ENCODE results near the gene UBE3D.
"Not testable (repeated sequence)": the region's sequence is repeated elsewhere in the genome, so short reads cannot be mapped to it uniquely, and the experiment has no call there.

Gene UBE3D

GRCh38 chr6:83051377-83052172, 14.1 kb downstream of the UBE3D start:
- DNase-seq = no peak

GRCh38 chr6:83047065-83047754, 18.4 kb downstream of the UBE3D start:
- no peak for DNase-seq

GRCh38 chr6:83044091-83044768, 21.4 kb downstream of the UBE3D start:
- DNase-seq = no peak

GRCh38 chr6:83042467-83043053, 23.1 kb downstream of the UBE3D start:
- no peak for DNase-seq

- no peak for DNase-seq
Measured at GRCh38 chr6:83038246-83038645, 27.4 kb downstream of the UBE3D start.

GRCh38 chr6:83031689-83032088, 34.0 kb downstream of the UBE3D start:
- DNase-seq = no peak

- DNase-seq = no peak
Measured at GRCh38 chr6:83019741-83020140, 45.9 kb downstream of the UBE3D start.

GRCh38 chr6:83011131-83011530, 54.5 kb downstream of the UBE3D start:
- DNase-seq = not testable (repeated sequence)

GRCh38 chr6:83008626-83009025, 57.0 kb downstream of the UBE3D start:
- DNase-seq = no peak

GRCh38 chr6:83006270-83006905, 59.3 kb downstream of the UBE3D start:
- DNase-seq = no peak

GRCh38 chr6:82996156-82996555, 69.5 kb downstream of the UBE3D start:
- DNase-seq = no peak

GRCh38 chr6:82995066-82995465, 70.6 kb downstream of the UBE3D start:
- DNase-seq = no peak

- DNase-seq = no peak
Measured at GRCh38 chr6:82989736-82990290, 75.8 kb downstream of the UBE3D start.

GRCh38 chr6:82988930-82989351, 76.7 kb downstream of the UBE3D start:
- no peak for DNase-seq

- no peak for DNase-seq
Measured at GRCh38 chr6:82987951-82988350, 77.7 kb downstream of the UBE3D start.

- no peak for DNase-seq
Measured at GRCh38 chr6:82987416-82987815, 78.2 kb downstream of the UBE3D start.

- DNase-seq = no peak
Measured at GRCh38 chr6:82984720-82985119, 80.9 kb downstream of the UBE3D start.

- no peak for DNase-seq
Measured at GRCh38 chr6:82980086-82980485, 85.6 kb downstream of the UBE3D start.

- no peak for DNase-seq
Measured at GRCh38 chr6:82979657-82980056, 86.0 kb downstream of the UBE3D start.

- no peak for DNase-seq
Measured at GRCh38 chr6:82978362-82978945, 87.2 kb downstream of the UBE3D start.

- DNase-seq = no peak
Measured at GRCh38 chr6:82976179-82976578, 89.5 kb downstream of the UBE3D start.

GRCh38 chr6:82971877-82972460, 93.7 kb downstream of the UBE3D start:
- no peak for DNase-seq
